HG02852 (cell line): ENCODE results near the gene SLCO2A1.

Experiments used
- ATAC-seq: cut with Tn5 transposase; IDR thresholded peaks from one replicate; pipeline ENCODE4 v1.9.1; 2021; ENCODE audit warnings: mild to moderate bottlenecking, moderate library complexity; ENCODE audit not compliant: unreplicated experiment

SLCO2A1 gene

GRCh38 chr3:133887803-133888703 is 141.7 kb downstream of the SLCO2A1 start:
- no peak for ATAC-seq

GRCh38 chr3:133887074-133887802 is 142.5 kb downstream of the SLCO2A1 start:
- ATAC-seq, result no peak

GRCh38 chr3:133886031-133886722 is 143.5 kb downstream of the SLCO2A1 start:
- ATAC-seq, result no peak

GRCh38 chr3:133884887-133885711 is 144.6 kb downstream of the SLCO2A1 start:
- ATAC-seq, result no peak

- no peak for ATAC-seq
These were observed 145.5 kb downstream of the SLCO2A1 start for GRCh38 chr3:133884054-133884886.

GRCh38 chr3:133883641-133884040 is 146.1 kb downstream of the SLCO2A1 start:
- no peak for ATAC-seq

GRCh38 chr3:133882986-133883586 is 146.6 kb downstream of the SLCO2A1 start:
- no peak for ATAC-seq

GRCh38 chr3:133881939-133882825 is 147.5 kb downstream of the SLCO2A1 start:
- ATAC-seq, result no peak

GRCh38 chr3:133881492-133881891 is 148.2 kb downstream of the SLCO2A1 start:
- ATAC-seq, result no peak

- ATAC-seq, result no peak
These were observed 148.8 kb downstream of the SLCO2A1 start for GRCh38 chr3:133880886-133881455.

- ATAC-seq, result peak; percentile 68
These were observed 149.4 kb downstream of the SLCO2A1 start for GRCh38 chr3:133880287-133880686.

- no peak for ATAC-seq
These were observed 151.2 kb downstream of the SLCO2A1 start for GRCh38 chr3:133878518-133878917.
